ENCODE measurements around the gene DMRT2. TPM values are rescaled to one million over a fixed set of nuclear protein-coding genes. Genes with fewer than 3 reads are reported as not detected.

The DMRT2 gene
- total RNA-seq, 1 experiment from 2014 or later, result not detected

- Histone ChIP-seq H3K27ac (ENCODE audit: insufficient read length, low read depth, low read length) (no peak overlapping the region), H2AK5ac (ENCODE audit: insufficient read length, low read length) (no peak overlapping the region), H3K9me3 (ENCODE audit: control insufficient read depth, low read depth, low read length) (peaks cover 41% of the 10 kb centered on the region), H4K5ac (ENCODE audit: insufficient read length, low read depth, low read length) (no peak overlapping the region), H3K4ac (ENCODE audit: low read depth, low read length) (no peak overlapping the region), H3K79me2 (ENCODE audit: insufficient read depth, low read length) (no peaks in the 10 kb centered on the region), H2AFZ (ENCODE audit: low read length) (no peak overlapping the region), H2BK12ac (ENCODE audit: insufficient read length, low read depth, low read length) (no peak overlapping the region), H2BK5ac (ENCODE audit: insufficient read length, low read length) (no peak overlapping the region), H2BK15ac (ENCODE audit: low read depth, low read length) (no peak overlapping the region), H3K18ac (ENCODE audit: insufficient read length, low read depth, low read length) (no peak overlapping the region), H3K14ac (ENCODE audit: insufficient read depth, low read length) (no peak overlapping the region), H3K56ac (ENCODE audit: insufficient read length, low read depth, low read length) (no peak overlapping the region), H4K8ac (replicated peaks; ENCODE audit: insufficient read length, low read depth, low read length) (no peak overlapping the region), H3K9ac (ENCODE audit: extremely low read depth, insufficient read length, low read length) (no peak overlapping the region), H3K27me3 (ENCODE audit: insufficient read depth, low read length) (no peaks in the 10 kb centered on the region), H4K20me1 (ENCODE audit: control insufficient read depth, insufficient read depth, insufficient read length) (no peaks in the 10 kb centered on the region), H3K4me2 (ENCODE audit: insufficient read depth, insufficient read length, low read length) (no peak overlapping the region), H4K91ac (ENCODE audit: insufficient read length, low read depth, low read length) (no peak overlapping the region), H3T11ph (ENCODE audit: low read length) (no peak overlapping the region), H2BK20ac (ENCODE audit: low read depth, low read length, poor library complexity, severe bottlenecking) (no peak overlapping the region), H3K79me1 (ENCODE audit: insufficient read depth, low read depth, low read length, poor library complexity, severe bottlenecking) (no peaks in the 10 kb centered on the region), H3K23me2 (ENCODE audit: insufficient read length, low read depth, low read length, poor library complexity, severe bottlenecking) (no peaks in the 10 kb centered on the region), H3K23ac (ENCODE audit: insufficient read length, low read depth, low read length) (no peak overlapping the region), H3K4me1 (ENCODE audit: insufficient read depth, low read length) (no peaks in the 10 kb centered on the region), H2BK120ac (ENCODE audit: low read depth, low read length, poor library complexity, severe bottlenecking) (no peak overlapping the region)
- no CpG with 5 or more reads among the region's 3 CpGs for WGBS (ENCODE audit: extremely low coverage, insufficient read length, low lambda C conversion rate)
- Mint-ChIP-seq H3K4me3 (no peak overlapping the region), H3K27ac (no peak overlapping the region), H3K36me3 (ENCODE audit: insufficient read depth in 1 of 3, low read depth in 3 of 3) (peaks cover 0 to 10% (median 2%) of the 10 kb centered on the region in 3 experiments; a peak in 5 of 7 replicates), H3K27me3 (ENCODE audit: low read depth) (peaks cover 13% of the 10 kb centered on the region), H3K4me1 (no peaks in the 10 kb centered on the region), H3K9me3 (peaks cover 42 to 48% of the 10 kb centered on the region in 2 experiments)
- DNase-seq, result no peak
- TF ChIP-seq, protein P1, sequence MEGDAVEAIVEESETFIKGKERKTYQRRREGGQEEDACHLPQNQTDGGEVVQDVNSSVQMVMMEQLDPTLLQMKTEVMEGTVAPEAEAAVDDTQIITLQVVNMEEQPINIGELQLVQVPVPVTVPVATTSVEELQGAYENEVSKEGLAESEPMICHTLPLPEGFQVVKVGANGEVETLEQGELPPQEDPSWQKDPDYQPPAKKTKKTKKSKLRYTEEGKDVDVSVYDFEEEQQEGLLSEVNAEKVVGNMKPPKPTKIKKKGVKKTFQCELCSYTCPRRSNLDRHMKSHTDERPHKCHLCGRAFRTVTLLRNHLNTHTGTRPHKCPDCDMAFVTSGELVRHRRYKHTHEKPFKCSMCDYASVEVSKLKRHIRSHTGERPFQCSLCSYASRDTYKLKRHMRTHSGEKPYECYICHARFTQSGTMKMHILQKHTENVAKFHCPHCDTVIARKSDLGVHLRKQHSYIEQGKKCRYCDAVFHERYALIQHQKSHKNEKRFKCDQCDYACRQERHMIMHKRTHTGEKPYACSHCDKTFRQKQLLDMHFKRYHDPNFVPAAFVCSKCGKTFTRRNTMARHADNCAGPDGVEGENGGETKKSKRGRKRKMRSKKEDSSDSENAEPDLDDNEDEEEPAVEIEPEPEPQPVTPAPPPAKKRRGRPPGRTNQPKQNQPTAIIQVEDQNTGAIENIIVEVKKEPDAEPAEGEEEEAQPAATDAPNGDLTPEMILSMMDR (conservative IDR thresholded peaks at IDR 0.05), result no peak
These were observed 21.6 kb downstream of the DMRT2 start for GRCh38 chr9:1071730-1072129.
